HepG2 (cell line): ENCODE results near the gene PLEKHN1. TPM values are rescaled to one million over a fixed set of nuclear protein-coding genes. Genes with fewer than 3 reads are reported as not detected.

Experiments used
- ATAC-seq: fragments of 200-7000 bp; cut with Tn5 transposase; 3 replicates; pipeline ENCODE4 v1.9.1; 2020; ENCODE audit warnings: mild to moderate bottlenecking, moderate library complexity
- BruUV-seq: library from RNA; stranded (reverse); fragments of 400-500 nt; replicated peaks from 2 replicates; lab custom pipeline; 2021; lab: Mats Ljungman, UMichigan
- CTCF ChIA-PET: fragments of 300-600 bp; formaldehyde crosslinking; extraction: SDS; loops from one replicate; lab custom pipeline; 2021; ENCODE audit warnings: low total read pairs, inconsistent platforms, low intra/inter-chr PET ratio; lab: Yijun Ruan, JAX
- POLR2A ChIA-PET: fragments of 350-600 bp; sonication (Branson Sonifier 250); formaldehyde crosslinking; loops from one replicate; lab custom pipeline; 2020; ENCODE audit warnings: antibody characterized with exemption, inconsistent platforms; lab: Yijun Ruan, JAX
- DNase-seq: peaks from one replicate; pipeline ENCODE4 v3.0.0-alpha.2; 2015; ENCODE audit warnings: low spot score
- FAIRE-seq: peaks from 3 replicates; lab custom pipeline; 2011; peaks lifted over from hg19 to GRCh38; lab: Jason Lieb, UNC
- H2AFZ ChIP-seq: one replicate; pipeline ENCODE4 v1.6.1; 2011; ENCODE audit warnings: low read length, inconsistent platforms
- H3K27ac ChIP-seq: fragments of 300-600 bp; 3 replicates; pipeline ENCODE4 v1.8.0; 2011; ENCODE audit warnings: mixed run types, mild to moderate bottlenecking, mixed read lengths, low read length, inconsistent platforms; ENCODE audit not compliant: insufficient read depth; ENCODE audit errors: extremely low read length
- H3K27me3 ChIP-seq, 2 experiments: fragments of 200-600 bp in 1 of 2; 2 replicates in 1 of 2; 3 replicates in 1 of 2; pipeline versions ENCODE4 v1.6.0 to v1.8.0; 2011; ENCODE audit warnings: low read length in 2 of 2, mild to moderate bottlenecking in 2 of 2, moderate library complexity in 2 of 2, inconsistent platforms in 1 of 2; ENCODE audit not compliant: insufficient read depth in 2 of 2, control insufficient read depth in 1 of 2
- H3K36me3 ChIP-seq, 2 experiments: fragments of 200-600 bp in 1 of 2; replicated peaks in 1 of 2; 2 replicates in 1 of 2; 3 replicates in 1 of 2; pipeline versions ENCODE4 v1.5.1 to v1.8.0; 2011; ENCODE audit warnings: low read length in 2 of 2, inconsistent platforms in 1 of 2; ENCODE audit not compliant: insufficient read depth in 2 of 2, control insufficient read depth in 1 of 2
- H3K4me1 ChIP-seq: 2 replicates; pipeline ENCODE4 v1.5.1; 2012; ENCODE audit warnings: low read length, inconsistent platforms; ENCODE audit not compliant: insufficient read depth
- H3K4me2 ChIP-seq: 2 replicates; pipeline ENCODE4 v1.6.0; 2011; ENCODE audit warnings: low read depth, low read length, inconsistent platforms
- H3K4me3 ChIP-seq, 3 experiments: fragments of 200-600 bp in 1 of 3; sonication (generic), shearing (Covaris generic) in 1 of 3; replicated peaks in 1 of 3; 2 replicates each; pipeline ENCODE4 v1.5.1; 2011 to 2016; ENCODE audit warnings: low read length in 3 of 3, inconsistent platforms in 2 of 3, low read depth in 2 of 3, mild to moderate bottlenecking in 2 of 3, control low read depth in 1 of 3, mixed read lengths in 1 of 3; ENCODE audit not compliant: insufficient read depth in 1 of 3
- H3K79me2 ChIP-seq: one replicate; pipeline ENCODE4 v1.6.1; 2011; ENCODE audit warnings: low read length, inconsistent platforms; ENCODE audit not compliant: insufficient read depth
- H3K9ac ChIP-seq: 2 replicates; pipeline ENCODE4 v1.6.0; 2011; ENCODE audit warnings: mild to moderate bottlenecking, low read depth, low read length, inconsistent platforms; ENCODE audit not compliant: insufficient read depth
- H3K9me3 ChIP-seq: 2 replicates; pipeline ENCODE4 v1.5.1; 2012; ENCODE audit warnings: mild to moderate bottlenecking, low read length
- H4K20me1 ChIP-seq: 2 replicates; pipeline ENCODE4 v1.6.0; 2011; ENCODE audit warnings: inconsistent platforms, mild to moderate bottlenecking, low read length, moderate library complexity; ENCODE audit not compliant: insufficient read depth
- CBX1 ChIP-seq: IDR thresholded peaks from one replicate; pipeline ENCODE4 v1.6.1; 2016; ENCODE audit warnings: antibody characterized with exemption, low read depth
- EZH2 ChIP-seq: conservative IDR thresholded peaks from 2 replicates; pipeline ENCODE4 v1.6.1; 2012; ENCODE audit warnings: mild to moderate bottlenecking, low read depth, low read length, moderate library complexity
- HDAC6 ChIP-seq: fragments of 200-600 bp; sonication (generic); IDR thresholded peaks from 2 replicates; pipeline ENCODE4 v1.7.0; 2017; ENCODE audit warnings: mild to moderate bottlenecking, antibody characterized with exemption, low read length, low read depth
- HHEX ChIP-seq: IDR thresholded peaks from 2 replicates; pipeline ENCODE4 v1.6.1; 2016; ENCODE audit warnings: control low read depth
- MXI1 ChIP-seq: IDR thresholded peaks from 3 replicates; pipeline ENCODE4 v1.6.1; 2012; ENCODE audit warnings: low read depth, low read length, inconsistent platforms, borderline replicate concordance
- RBFOX2 ChIP-seq: fragments of 200-400 bp; formaldehyde crosslinking; IDR thresholded peaks from 2 replicates; pipeline ENCODE4 v1.6.1; 2017; ENCODE audit warnings: low read depth, mild to moderate bottlenecking, low read length
- SIN3A ChIP-seq: IDR thresholded peaks from 2 replicates; pipeline ENCODE4 v1.6.1; 2011; ENCODE audit warnings: low read depth, mild to moderate bottlenecking, control low read depth, low read length, borderline replicate concordance
- SMC3 ChIP-seq: IDR thresholded peaks from 2 replicates; pipeline ENCODE4 v1.6.1; 2011; ENCODE audit warnings: low read length, improper control_type of control experiment
- SRSF1 ChIP-seq: fragments of 200-400 bp; formaldehyde crosslinking; optimal IDR thresholded peaks from 2 replicates; pipeline ENCODE3; 2017; ENCODE audit warnings: mild to moderate bottlenecking, low read depth, low read length, moderate library complexity
- STAG1 ChIP-seq: sonication (generic); formaldehyde crosslinking; IDR thresholded peaks from 2 replicates; pipeline ENCODE4 v1.4.0; 2020; ENCODE audit warnings: missing genetic modification reagents
- TAF15 ChIP-seq: fragments of 200-400 bp; formaldehyde crosslinking; IDR thresholded peaks from one replicate; pipeline ENCODE4 v1.6.1; 2018; ENCODE audit warnings: mild to moderate bottlenecking, low read depth, low read length; ENCODE audit not compliant: poor library complexity, severe bottlenecking
- ZBTB7B ChIP-seq: sonication (generic); formaldehyde crosslinking; IDR thresholded peaks from 2 replicates; pipeline ENCODE4 v1.4.0; 2020; ENCODE audit warnings: missing genetic modification reagents
- ZFP1 ChIP-seq: IDR thresholded peaks from 2 replicates; pipeline ENCODE4 v1.6.1; 2016
- ZNF143 ChIP-seq: sonication (generic); formaldehyde crosslinking; IDR thresholded peaks from 2 replicates; pipeline ENCODE4 v1.4.0; 2020; ENCODE audit warnings: missing genetic modification reagents
- WGBS: methylation state at CpG from one replicate; pipeline ENCODE4 v1.1.6; 2017; ENCODE audit warnings: low lambda C conversion rate; 5-methylcytosine and 5-hydroxymethylcytosine counted together
- in situ Hi-C: cut with HindIII; loops from 2 replicates; pipeline ENCODE4 v1.10.0; 2017; ENCODE audit warnings: low pct_unique_long_range_greater_than_20kb; ENCODE audit not compliant: extremely low pct_ligation_motif_present
- intact Hi-C: fragments of 100-400 bp; cut with micrococcal nuclease; formaldehyde crosslinking; loops from one replicate; pipeline ENCODE4 v1.10.0; 2022; ENCODE audit not compliant: unreplicated experiment
- polyA plus RNA-seq, 8 experiments: library from polyadenylated mRNA; depleted of rRNA in 3 of 8; stranded (reverse) in 7 of 8; unstranded in 1 of 8; fragments of >200 nt; fragmentation: Illumina TruSeq in 4 of 8; extraction: Trizol in 4 of 8; gene quantifications; 2 replicates each; pipeline versions ENCODE4 v1.2.1 to v1.2.3, GENCODE V29; 2011 to 2016; ENCODE audit warnings: low read depth in 4 of 8, missing spikeins in 1 of 8, mixed read lengths in 1 of 8; ENCODE audit not compliant: insufficient read depth in 1 of 8
- total RNA-seq, 5 experiments: library from RNA; depleted of rRNA; stranded (reverse); fragments of >200 nt; fragmentation: Illumina TruSeq; extraction: Trizol; gene quantifications; 2 replicates each; pipeline ENCODE4 v1.2.3, GENCODE V29; 2016; ENCODE audit warnings: low read depth in 1 of 5
- TF ChIP-seq, protein P1 (sequence below): sonication (generic); formaldehyde crosslinking; IDR thresholded peaks from 2 replicates; pipeline ENCODE4 v1.8.0; 2022; ENCODE audit warnings: missing genetic modification reagents, low read depth, mild to moderate bottlenecking, borderline replicate concordance
- TF ChIP-seq, protein P2 (sequence below): sonication (generic); formaldehyde crosslinking; IDR thresholded peaks from 2 replicates; pipeline ENCODE4 v1.5.0; 2020; ENCODE audit warnings: mild to moderate bottlenecking, missing genetic modification reagents, moderate library complexity

PLEKHN1 gene
- total and polyA plus RNA-seq, 2 of the 13 experiments (the other 11 are each of a cell fraction or from before 2014, with no cell fraction given), result 0.42 to 0.58 TPM

- no peak overlapping the region for H3K9ac ChIP-seq
- ATAC-seq, result no peak
- TF ChIP-seq RBFOX2 (peak; percentile 32; the same call in 1 of the 2 replicates), ZFP1 (CRISPR knock-in tag) (no peak)
- H4K20me1 ChIP-seq, result peaks cover 3% of the 10 kb centered on the region; the same call in 1 of the 2 replicates
- H3K27ac ChIP-seq, result no peak overlapping the region
- H2AFZ ChIP-seq, result no peak overlapping the region
- H3K4me1 ChIP-seq, result no peaks in the 10 kb centered on the region
- no peaks in the 10 kb centered on the region for H3K27me3 ChIP-seq
- H3K4me3 ChIP-seq, result no peak overlapping the region
- no peak for DNase-seq
- H3K36me3 ChIP-seq, result peaks cover 53 to 94% of the 10 kb centered on the region in 2 experiments
- no peaks in the 10 kb centered on the region for H3K79me2 ChIP-seq
- ChIA-PET CTCF (no interaction called here), POLR2A (no interaction called here)
- in situ Hi-C loops (no loop called here), intact Hi-C loops (no loop called here)
- no peak overlapping the region for H3K4me2 ChIP-seq
- 100% methylated on average over 7 of the region's 23 CpGs for WGBS
- H3K9me3 ChIP-seq, result no peaks in the 10 kb centered on the region
- no peak for FAIRE-seq
- BruUV-seq, result no TSS peak
Observed at GRCh38 chr1:950881-951280, 15.4 kb upstream of the PLEKHN1 start.

DNA sequence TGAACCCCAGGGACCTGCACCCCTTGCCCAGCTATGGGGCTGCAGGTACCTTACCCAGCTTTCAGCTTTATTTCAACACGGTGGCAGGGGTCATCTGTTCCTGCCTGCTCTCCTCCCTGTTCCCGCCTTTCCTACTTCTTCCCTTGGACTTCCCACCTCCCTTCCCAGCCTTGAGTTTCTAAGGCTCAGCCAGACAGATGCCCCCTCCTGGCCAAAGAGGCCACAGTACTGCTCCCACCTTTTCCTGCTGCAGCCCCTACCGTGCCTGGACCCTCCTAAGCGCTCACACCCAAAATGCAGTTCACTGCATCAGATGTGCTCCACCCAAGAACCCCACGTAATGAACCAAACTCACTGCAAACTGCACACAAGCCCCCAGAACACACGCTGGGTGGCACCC, 14.9 kb upstream of the PLEKHN1 start:
- H3K4me1 ChIP-seq, result no peaks in the 10 kb centered on the region
- H4K20me1 ChIP-seq, result peaks cover 3% of the 10 kb centered on the region; the same call in 1 of the 2 replicates
- no peak overlapping the region for H3K4me2 ChIP-seq
- no peaks in the 10 kb centered on the region for H3K9me3 ChIP-seq
- no peaks in the 10 kb centered on the region for H3K27me3 ChIP-seq
- no peaks in the 10 kb centered on the region for H3K79me2 ChIP-seq
- H2AFZ ChIP-seq, result no peak overlapping the region
- no peak overlapping the region for H3K9ac ChIP-seq
- peaks cover 50 to 94% of the 10 kb centered on the region in 2 experiments for H3K36me3 ChIP-seq
- ChIA-PET POLR2A (no interaction called here), CTCF (no interaction called here)
- TF ChIP-seq TAF15 (no peak), HHEX (no peak), EZH2 (no peak), CBX1 (no peak), SRSF1 (no peak), ZBTB7B (no peak), SMC3 (peak; percentile 15; the same call in 1 of the 2 replicates), MXI1 (no peak), HDAC6 (no peak), SIN3A (no peak), ZNF143 (CRISPR knock-in tag) (no peak), STAG1 (CRISPR knock-in tag) (peak; percentile 19; the same call in 1 of the 2 replicates)
- TF ChIP-seq, protein P1, sequence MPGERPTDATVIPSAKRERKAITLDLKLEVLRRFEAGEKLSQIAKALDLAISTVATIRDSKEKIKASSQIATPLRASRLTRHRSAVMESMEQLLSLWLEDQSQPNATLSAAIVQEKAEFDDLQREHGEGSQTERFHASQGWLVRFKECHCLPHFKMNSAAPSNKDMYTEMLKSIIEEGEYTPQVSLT (CRISPR knock-in tag), result no peak
- TF ChIP-seq, protein P2, sequence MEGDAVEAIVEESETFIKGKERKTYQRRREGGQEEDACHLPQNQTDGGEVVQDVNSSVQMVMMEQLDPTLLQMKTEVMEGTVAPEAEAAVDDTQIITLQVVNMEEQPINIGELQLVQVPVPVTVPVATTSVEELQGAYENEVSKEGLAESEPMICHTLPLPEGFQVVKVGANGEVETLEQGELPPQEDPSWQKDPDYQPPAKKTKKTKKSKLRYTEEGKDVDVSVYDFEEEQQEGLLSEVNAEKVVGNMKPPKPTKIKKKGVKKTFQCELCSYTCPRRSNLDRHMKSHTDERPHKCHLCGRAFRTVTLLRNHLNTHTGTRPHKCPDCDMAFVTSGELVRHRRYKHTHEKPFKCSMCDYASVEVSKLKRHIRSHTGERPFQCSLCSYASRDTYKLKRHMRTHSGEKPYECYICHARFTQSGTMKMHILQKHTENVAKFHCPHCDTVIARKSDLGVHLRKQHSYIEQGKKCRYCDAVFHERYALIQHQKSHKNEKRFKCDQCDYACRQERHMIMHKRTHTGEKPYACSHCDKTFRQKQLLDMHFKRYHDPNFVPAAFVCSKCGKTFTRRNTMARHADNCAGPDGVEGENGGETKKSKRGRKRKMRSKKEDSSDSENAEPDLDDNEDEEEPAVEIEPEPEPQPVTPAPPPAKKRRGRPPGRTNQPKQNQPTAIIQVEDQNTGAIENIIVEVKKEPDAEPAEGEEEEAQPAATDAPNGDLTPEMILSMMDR (CRISPR knock-in tag), result peak; percentile 50
- no TSS peak for BruUV-seq
- 89% methylated on average over 6 of the region's 6 CpGs for WGBS
- no peak overlapping the region for H3K4me3 ChIP-seq
- intact Hi-C loops, result no loop called here
- H3K27ac ChIP-seq, result no peak overlapping the region
- DNase-seq (no peak), ATAC-seq (peak; percentile 48), FAIRE-seq (no peak)
- in situ Hi-C loops, result no loop called here
